ENCODE results near the gene RPUSD2.
"Not testable (repeated sequence)": the region's sequence is repeated elsewhere in the genome, so short reads cannot be mapped to it uniquely, and the experiment has no call there.

RPUSD2 gene

DNA sequence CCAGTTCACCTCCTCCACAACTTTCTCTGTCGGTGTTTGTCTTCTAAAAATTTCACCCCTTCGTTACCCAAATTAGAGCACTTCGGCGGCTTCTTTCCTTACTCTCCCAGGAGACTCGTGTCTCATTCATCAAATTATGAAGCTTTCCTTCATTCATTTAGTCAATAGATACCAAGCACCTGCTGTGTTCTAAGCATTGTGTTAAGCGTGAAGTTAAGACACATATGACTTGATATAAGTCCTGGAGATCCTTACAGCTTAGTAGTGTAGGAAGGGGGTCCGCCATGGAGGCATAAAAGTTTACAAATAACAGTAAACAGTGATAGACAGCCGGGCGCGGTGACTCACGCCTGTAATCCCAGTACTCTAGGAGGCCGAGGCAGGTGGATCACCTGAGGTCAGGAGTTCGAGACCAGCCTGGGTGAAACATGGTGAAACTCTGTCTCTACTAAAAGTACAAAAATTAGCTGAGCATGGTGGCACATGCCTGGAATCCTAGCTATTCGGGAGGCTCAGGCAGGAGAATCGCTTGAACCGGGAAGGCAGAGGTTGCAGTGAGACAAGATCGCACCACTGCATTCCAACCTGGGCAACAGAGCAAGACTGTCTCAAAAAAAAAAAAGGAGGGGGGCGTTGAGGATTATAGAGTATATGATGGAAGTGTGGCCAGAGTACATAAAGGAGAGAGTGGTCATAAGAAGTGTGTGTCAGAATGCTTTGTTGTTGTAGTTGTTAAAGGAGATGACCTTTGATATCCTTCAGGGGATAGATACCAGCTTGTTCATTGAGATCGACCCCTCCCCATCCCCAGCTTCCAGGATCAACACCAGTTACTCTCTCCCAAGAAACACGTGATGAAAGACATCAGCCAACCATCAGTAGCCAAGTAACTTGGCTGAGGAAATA is 3.5 kb upstream of the RPUSD2 start:
- DNase-seq (ENCODE audit: low spot score) = no peak

DNA sequence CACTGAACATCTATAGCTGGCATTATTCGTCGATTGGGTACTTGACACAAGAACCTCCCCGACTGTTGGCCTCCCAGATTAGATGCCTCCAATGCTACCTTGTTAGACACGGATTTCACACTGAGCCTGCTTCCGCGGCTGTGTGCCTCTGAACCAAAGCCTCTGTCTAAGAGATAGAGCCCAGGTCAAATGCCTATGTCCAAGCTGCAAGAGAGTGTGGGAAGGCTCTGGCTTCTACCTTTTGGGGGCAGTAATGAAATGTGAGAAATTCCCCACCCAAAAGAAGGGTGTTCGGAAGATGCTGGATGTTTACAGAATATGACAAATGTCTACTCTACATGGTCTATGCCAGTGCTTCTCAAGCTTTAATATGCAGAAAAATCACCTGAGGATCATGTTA is 2.0 kb upstream of the RPUSD2 start:
- peak; percentile 29 for DNase-seq (ENCODE audit: low spot score)

DNA sequence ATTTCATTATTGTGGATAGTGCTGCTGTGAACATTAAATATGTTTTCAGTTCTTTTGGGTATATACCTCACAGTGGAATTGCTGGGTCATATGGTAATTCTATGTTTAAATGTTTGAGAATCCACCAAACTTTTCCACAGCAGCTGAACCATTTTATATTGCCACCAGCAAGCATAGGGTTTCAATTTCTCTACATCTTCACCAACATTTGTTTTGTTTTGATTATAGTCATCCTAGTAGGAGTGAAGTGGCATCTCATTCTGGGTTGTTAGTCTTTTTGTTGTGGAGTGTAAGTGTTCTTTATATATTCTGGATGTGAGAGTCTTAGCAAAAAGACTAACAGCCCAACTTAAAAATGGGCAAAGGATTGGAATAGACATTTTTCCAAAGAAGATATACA is 6.0 kb downstream of the RPUSD2 start:
- no peak for DNase-seq (ENCODE audit: low spot score)

DNA sequence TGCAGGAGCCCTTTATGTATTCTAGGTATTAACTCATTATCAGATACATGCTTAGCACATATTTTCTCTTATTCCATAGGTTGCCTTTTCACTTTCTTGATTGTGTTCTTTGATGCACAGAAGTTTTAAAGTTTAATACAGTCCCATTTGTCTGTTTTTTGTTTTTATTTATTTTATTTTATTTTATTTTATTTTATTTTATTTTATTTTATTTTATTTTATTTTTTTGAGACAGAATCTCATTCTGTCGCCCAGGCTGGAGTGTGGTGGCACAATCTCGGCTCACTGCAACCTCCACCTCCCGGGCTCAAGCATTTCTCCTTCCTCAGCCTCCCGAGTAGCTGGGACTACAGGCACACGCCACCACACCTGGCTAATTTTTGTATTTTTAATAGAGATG is 7.8 kb downstream of the RPUSD2 start:
- DNase-seq (ENCODE audit: low spot score) = not testable (repeated sequence)

DNA sequence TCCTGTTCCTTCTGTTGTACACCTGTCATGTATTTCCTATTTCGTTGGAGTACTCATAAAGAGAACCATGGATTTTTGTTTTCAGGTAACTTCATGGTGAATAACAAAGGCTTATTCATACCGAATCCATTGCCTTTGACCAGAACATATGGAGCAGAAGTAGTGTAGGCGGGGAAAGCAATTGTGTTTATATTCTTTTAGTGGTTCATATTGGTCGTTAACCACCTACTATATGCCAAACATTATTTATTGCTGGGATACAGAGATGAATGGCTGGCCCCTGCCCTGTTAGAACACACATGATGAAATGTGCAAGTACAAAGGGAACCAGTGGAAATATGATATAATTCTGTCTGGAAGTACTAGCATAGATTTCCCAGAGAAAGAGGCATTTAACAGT is 9.8 kb downstream of the RPUSD2 start:
- no peak for DNase-seq (ENCODE audit: low spot score)

DNA sequence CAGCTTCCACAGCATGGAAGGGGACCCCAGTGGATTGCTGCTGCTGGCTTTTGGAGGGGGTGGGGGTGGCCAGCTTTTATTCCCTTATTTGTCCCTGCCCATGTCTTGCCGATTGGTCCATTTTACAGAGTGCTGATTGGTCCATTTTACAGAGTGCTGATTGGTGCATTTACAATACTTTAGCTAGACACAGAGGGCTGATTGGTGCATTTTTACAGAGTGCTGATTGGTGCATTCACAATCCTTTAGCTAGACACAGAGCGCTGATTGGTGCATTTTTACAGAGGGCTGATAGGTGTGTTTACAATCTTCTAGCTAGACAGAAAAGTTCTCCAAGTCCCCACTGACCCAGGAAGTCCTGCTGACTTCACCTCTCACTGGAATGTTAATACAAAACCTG is 12.7 kb downstream of the RPUSD2 start:
- DNase-seq (ENCODE audit: low spot score) = not testable (repeated sequence)

DNA sequence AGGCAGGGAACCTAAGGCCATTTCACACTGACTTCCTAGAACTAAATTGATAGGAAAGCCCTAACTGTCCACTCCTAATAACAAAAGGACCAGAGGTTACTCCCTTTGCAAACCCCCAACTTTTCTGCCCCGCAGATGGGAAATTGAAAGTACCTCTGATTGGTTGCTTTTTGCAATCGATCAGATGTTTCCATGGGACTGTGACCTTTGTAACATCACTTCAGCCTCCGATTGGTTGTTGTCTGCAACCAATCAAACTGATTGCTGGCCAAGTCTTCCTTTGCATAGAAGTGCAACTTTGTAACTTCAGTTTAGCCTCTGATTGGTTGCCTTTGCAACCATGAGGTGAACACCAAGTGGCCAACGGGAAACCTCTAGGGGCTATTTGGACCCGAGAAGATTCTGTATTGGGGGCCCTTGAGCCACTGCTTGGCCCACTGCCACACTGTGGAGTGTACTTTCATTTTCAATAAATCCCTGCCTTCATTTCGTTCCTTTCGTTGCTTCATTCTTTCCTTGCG is 13.7 kb downstream of the RPUSD2 start:
- DNase-seq (ENCODE audit: low spot score) = no peak

DNA sequence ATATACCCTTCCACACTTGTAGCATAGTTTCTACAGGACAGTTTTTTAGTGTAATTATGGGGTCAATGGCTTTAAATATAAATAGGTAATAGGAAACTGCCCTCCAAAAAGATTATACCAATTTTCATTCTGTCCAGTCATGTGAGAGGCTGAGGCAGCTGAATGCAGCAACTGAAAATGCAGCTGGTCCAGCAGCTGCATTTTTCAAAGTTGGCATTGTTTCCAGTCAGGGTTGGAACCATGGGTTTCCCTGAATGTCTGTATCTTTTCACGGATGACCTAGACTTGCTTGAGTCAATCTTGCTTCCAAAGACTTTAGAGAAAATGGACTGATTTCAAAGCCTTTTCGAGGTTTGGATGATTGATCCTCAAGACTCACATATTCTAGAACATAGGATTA is 15.1 kb downstream of the RPUSD2 start:
- no peak for DNase-seq (ENCODE audit: low spot score)

DNA sequence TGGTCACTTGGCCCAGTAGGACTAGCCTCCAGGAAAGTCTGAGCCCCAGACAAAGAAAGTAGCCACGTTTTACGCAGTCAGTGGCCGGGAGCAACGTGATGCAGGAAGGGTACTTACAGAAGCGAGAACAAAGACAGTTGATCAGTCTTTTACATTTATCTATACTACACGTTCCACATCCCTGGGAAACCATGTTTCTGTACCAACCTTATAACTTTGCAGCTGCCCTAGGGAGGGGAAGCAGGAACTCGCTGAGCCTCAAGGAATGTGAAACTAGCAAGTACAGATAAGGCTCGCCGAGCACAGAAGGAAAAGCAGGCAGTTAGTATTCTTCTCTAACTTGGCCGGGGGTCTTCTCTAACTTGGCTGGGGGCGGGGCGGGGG is 21.6 kb downstream of the RPUSD2 start:
- DNase-seq (ENCODE audit: low spot score) = no peak

DNA sequence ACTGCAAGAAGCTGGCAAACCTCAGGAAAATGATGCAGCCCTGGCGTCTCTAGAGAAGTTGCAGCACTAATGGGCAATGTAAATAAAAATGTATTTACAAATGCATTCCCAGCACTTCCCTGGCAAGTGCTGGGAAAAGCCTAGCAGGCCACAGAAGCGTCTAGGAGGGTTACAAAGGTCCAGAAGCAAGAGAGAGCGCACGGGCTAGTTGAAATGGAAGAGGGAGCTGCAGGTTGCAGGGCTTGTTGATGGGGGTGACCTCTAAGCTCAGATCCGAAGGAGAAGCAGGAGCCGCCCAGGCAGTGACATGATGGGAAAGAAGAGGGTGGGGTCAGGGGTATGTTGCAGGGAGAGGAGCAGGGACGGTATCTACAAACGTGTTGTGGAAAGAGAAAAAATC is 22.3 kb downstream of the RPUSD2 start:
- no peak for DNase-seq (ENCODE audit: low spot score)

DNA sequence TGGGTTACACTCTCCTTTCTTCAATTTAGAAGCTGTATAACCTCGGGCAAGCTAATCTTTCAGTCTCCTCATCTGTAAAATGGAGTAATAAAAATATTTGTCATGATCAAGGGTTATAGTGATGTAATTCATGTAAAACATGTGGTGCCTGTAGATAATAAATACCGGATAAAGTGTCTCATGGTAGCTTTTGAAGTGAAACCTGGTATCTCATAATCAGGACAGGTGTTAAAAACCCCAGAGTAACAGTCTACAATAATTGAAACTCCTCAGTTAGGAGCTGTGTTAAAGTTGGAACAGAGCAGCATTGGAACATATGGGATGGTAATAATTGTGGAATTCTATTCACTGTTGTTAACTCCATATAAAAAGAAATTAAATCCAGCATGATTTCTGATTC is 24.1 kb downstream of the RPUSD2 start:
- no peak for DNase-seq (ENCODE audit: low spot score)

DNA sequence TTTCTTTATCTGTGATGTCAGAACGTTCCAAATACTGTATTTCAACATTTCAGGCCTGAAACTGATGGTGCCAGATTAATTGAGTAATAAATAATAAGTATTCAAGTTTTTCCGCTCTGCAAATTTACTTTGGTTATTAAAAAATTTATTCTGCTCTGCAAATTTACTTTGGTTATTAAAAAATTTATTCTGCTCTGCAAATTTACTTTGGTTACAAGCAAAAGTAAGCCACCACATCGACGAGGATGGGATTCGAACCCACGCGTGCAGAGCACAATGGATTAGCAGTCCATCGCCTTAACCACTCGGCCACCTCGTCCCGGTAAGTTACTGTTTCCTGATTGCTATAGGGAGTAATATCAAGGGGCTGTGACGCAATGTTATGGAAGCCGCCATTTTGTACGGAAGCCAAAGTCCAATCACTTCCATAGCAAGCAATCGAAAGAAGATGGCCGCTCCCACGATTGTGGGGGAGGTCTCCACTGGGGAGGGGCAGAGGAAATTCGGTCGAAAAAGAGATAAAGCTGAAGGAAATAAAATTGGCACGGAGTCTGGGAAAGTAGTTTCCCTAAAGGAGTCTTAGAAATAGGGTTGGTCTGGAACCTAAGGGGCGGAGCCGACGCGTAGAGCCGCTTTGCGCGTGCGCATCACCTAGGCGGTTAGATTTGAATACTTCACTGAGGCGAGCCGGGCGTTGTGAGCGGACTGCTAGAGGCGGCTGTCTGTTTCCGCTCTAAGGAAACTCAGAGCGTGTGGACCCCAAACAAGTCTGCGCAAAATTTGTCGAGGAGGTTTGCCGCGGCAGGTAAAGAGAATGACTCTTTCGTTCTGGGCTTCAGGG is 24.7 kb downstream of the RPUSD2 start, which contains the start of gene KNL1:
KNL1 (plus strand) TSS at position 662 of the 841 bp plus-strand sequence. CDS start 8,683 bp downstream, outside the sequence.
- DNase-seq (ENCODE audit: low spot score) = peak; percentile 95

DNA sequence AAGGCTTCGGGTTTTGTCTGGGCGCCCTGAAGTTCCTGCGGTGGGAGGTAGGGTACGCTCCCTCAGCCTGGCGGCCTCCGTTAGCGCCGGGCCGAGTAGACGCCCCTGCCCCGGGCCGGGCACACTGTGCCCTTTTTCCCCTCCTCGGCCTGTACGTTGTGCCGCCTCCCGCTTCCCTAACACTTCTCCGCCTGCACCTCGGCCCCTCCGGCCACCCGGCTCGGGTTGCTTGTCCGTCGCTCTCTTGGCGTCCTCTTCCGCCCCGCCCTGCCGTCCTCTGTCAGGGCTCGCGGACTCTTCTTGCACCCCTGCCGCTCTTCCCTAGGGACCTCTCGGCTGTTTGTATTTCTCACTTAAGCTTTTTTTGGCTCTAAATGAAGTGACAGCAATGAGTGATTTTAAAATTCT is 25.3 kb downstream of the RPUSD2 start:
- peak; percentile 69 for DNase-seq (ENCODE audit: low spot score)

DNA sequence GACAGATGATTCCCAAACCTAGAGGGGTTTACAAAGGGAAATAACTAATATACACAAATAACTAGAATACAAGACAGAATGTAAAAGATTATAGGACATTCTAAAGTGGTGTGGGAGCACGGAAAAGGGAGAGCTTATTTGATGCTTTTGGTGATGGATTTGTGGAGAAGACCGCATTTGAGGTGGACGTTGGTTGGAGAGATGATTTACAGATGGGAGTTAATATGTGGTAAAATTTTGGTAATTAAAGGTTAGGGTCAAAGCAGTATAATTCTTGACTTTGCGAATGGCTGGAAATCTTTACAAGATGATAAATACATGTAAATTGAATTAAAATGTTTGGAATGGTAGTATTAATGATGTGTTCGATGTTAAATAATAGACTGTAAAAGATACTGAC is 26.1 kb downstream of the RPUSD2 start:
- DNase-seq (ENCODE audit: low spot score) = peak; percentile 4

DNA sequence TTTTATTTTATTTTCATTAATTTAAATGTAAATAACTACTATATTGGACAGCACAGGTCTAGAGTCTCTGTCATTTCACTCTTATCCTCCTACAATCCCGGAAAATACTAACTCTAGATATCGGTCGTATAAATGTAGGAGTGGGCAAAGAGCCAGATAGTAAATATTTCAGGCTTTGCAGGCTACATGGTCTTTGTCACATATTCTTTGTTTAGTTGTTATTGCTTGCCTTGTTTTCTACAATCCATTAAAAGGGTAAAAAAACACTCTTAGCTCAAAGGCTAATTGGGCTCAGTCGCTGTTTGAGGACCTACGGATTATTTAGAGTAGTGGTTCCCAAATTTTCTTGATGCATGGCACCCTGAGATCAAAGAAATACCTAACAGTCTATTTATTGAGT is 26.7 kb downstream of the RPUSD2 start:
- no peak for DNase-seq (ENCODE audit: low spot score)

DNA sequence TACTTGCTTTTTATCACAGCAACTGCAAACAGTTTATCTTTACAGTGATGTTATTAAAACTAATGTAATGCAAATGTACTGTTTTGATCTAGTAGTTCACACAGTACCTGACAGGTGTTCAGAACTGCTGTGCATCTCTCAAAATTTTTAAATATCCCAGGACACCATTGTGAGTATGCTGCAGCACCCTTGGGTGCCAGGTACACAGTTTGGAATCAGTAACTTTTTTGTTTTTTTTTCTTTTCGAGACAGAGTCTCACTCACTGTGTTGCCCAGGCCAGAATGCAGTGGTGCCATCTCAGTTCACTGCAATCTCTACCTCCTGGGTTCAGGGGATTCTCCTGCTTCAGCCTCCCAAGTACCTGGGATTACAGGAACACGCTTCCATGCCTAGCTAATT is 27.9 kb downstream of the RPUSD2 start:
- no peak for DNase-seq (ENCODE audit: low spot score)

DNA sequence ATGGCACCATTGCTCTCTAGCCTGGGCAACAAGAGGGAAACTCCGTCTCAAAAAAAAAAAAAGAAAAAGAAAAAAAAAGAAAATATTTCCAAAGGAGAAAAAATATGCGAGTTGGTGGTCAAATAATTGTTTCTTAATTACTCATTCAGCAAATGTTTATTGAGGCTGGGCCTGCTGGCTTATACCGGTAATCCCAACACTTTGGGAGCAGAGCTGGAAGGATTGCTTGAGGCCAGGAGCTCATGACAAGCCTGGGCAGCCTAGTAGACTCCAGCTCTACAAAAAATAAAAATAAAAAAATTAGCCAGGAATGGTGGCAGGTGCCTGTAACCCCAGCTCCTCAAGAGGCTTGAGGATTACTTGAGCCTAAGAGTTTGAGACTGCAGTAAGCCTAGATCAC is 29.0 kb downstream of the RPUSD2 start:
- no peak for DNase-seq (ENCODE audit: low spot score)

DNA sequence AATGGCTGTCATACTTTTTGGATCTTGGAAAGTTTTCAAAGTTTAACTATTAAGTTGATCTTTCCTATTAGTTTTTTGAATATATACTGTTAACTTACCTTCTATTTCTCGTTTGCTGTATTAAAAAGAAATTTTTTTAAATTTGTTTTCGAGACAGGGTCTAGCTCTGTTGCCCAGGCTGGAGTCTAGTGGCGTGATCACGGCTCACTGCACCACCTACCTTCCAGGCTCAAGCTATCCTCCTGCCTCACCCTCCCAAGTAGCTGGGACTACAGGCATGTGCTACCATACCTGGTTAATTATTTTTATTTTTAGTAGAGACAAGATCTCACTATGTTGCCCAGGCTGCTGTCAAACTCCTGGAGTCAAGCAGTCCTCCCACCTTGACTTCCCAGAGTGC is 29.6 kb downstream of the RPUSD2 start:
- DNase-seq (ENCODE audit: low spot score) = no peak

DNA sequence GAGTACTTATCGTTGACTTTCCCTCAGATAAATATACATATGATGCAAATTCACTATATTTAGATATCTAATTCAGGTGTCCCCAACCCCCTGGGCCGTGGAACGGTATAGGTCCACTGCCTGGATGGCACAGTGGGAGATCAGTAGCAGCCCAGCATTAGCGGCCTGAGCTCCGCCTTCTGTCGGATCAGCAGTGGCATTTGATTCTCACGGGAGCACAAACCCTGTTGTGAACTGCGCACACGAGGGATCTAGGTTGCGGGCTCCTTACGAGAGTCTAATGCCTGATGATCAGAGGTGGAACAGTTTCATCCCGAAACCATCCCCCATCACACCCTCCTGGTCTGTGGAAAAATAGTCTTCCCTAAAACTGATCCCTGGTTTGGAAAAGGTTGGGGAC is 31.9 kb downstream of the RPUSD2 start:
- DNase-seq (ENCODE audit: low spot score) = no peak

DNA sequence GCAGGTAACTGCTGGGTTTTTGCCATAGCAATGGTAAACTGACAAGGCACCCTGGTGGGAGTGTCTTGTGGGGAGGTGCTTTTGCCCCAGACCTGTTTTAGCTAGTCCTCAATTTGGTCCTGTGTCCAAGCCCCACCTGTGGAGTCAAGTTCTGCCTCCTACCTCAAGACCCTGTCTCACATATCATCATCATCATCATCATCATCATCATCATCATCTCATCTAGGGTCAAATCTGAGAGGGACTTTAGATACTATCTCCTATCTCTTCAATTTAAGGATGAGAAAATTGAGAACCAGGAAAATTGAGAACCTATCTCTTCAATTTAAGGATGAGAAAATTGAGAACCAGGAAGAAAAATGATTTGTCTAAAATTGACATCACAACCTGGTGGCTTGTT is 34.8 kb downstream of the RPUSD2 start:
- DNase-seq (ENCODE audit: low spot score) = no peak

DNA sequence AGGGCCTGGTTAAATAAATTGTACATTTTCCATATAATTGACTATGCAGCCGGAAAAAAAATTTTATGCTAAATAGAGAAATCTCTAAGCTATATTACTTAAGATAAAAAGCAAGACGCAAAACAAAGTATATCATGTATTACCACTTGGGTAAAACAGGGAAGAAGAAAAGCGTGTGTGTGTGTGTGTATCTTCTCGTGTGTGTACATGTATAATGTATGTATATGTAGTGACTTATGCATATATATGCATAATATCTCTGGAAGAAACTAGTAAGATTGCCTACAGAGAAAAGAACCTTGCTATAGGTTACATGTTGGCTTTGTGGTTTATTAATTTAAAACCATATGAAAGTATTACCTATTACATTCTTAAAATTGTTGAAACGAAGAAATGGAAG is 44.0 kb downstream of the RPUSD2 start:
- DNase-seq (ENCODE audit: low spot score) = no peak

DNA sequence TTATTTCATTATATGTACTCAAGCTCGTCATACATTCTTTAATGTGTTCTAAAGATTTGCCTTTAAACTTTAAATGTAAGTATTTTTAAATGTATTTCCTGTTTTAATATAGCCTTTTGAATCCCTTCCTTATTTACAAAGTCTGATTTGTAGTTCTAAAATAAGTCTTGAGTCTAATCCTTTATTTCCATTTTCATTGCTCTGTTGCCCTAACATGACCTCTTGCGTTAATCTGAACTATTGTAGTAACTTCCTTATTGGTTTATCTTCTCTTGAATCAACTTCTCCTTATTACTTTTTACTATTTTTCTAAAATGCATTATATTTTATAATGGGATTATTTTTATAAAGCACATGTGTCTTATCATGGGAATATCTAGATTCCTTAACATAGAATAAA is 48.9 kb downstream of the RPUSD2 start:
- no peak for DNase-seq (ENCODE audit: low spot score)

DNA sequence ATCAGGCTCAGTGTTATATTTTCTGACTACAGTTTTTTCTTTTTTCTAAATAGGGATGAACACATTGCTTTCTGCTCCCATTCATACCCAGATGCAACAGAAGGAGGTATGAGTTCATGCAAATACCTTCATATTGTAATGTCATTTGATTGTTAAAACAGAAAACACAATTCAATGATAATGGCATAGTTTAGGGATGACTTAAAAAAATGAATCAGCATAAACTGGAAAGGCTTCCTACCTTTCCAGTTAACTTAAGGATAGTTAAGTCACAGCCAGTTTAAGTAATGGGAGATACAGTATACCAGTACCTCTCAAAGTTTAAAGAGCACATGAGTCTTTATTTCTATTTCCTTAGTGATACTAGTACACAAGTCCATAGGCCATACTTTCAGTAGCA is 49.8 kb downstream of the RPUSD2 start:
- no peak for DNase-seq (ENCODE audit: low spot score)

All from kidney tubule cell (primary cell).